ENCODE data around the gene TBCA. TPM values are rescaled to one million over a fixed set of nuclear protein-coding genes. Genes with fewer than 3 reads are reported as not detected.

The TBCA gene
- total and polyA plus RNA-seq, 2 of the 13 experiments (the other 11 are each of a cell fraction or from before 2014, with no cell fraction given) = 93.8 to 309 TPM

- no peak for TF ChIP-seq ZNF318 (CRISPR knock-in tag; IDR thresholded peaks at IDR 0.05)
- no peak for TF ChIP-seq ZNF30 (CRISPR knock-in tag; IDR thresholded peaks at IDR 0.05)
- TF ChIP-seq ARNT2 (CRISPR knock-in tag; IDR thresholded peaks at IDR 0.05; ENCODE audit: low read depth) = no peak
- no peak for TF ChIP-seq ZNF264 (CRISPR knock-in tag; IDR thresholded peaks at IDR 0.05)
These were observed 66.8 kb downstream of the TBCA start (continued) for GRCh38 chr5:77709340-77709739.

GRCh38 chr5:77707791-77708190, 68.3 kb downstream of the TBCA start:
- ChIA-PET CTCF (ENCODE audit: low intra/inter-chr PET ratio, low total read pairs) (no interaction called here), POLR2A (no interaction called here)
- no peaks in the 10 kb centered on the region for H3K9me3 ChIP-seq (ENCODE audit: low read length)
- no peaks in the 10 kb centered on the region for H3K4me1 ChIP-seq (ENCODE audit: insufficient read depth, low read length)
- H3K27me3 ChIP-seq (ENCODE audit: control insufficient read depth in 1 of 2, insufficient read depth in 2 of 2, low read length in 2 of 2) = no peaks in the 10 kb centered on the region
- intact Hi-C loops (cut with micrococcal nuclease; ENCODE audit: unreplicated experiment) (no loop called here), in situ Hi-C loops (cut with HindIII; ENCODE audit: extremely low pct_ligation_motif_present, low pct_unique_long_range_greater_than_20kb) (no loop called here)
- H3K4me2 ChIP-seq (ENCODE audit: low read depth, low read length) = no peak overlapping the region
- FAIRE-seq = no peak
- H3K79me2 ChIP-seq (ENCODE audit: insufficient read depth, low read length) = peaks cover 11% of the 10 kb centered on the region
- H3K9ac ChIP-seq (ENCODE audit: insufficient read depth, low read depth, low read length) = no peak overlapping the region
- no peak for ATAC-seq
- H3K4me3 ChIP-seq (replicated peaks in 1 of 3; ENCODE audit: insufficient read depth in 1 of 3, low read depth in 2 of 3, low read length in 3 of 3) = no peak overlapping the region
- H2AFZ ChIP-seq (ENCODE audit: low read length) = no peak overlapping the region
- no peak overlapping the region for H3K27ac ChIP-seq (ENCODE audit: extremely low read length, insufficient read depth, low read length)
- TF ChIP-seq SIX1 (CRISPR knock-in tag; IDR thresholded peaks at IDR 0.05; ENCODE audit: borderline replicate concordance) (no peak), GATA4 (IDR thresholded peaks at IDR 0.05; ENCODE audit: borderline replicate concordance, low read depth) (no peak), KDM5B (CRISPR knock-in tag; IDR thresholded peaks at IDR 0.05; ENCODE audit: borderline replicate concordance) (no peak), NCOR1 (IDR thresholded peaks at IDR 0.05; ENCODE audit: borderline replicate concordance, low read length) (no peak), EZH2 (conservative IDR thresholded peaks at IDR 0.05; ENCODE audit: low read depth, low read length) (no peak), ZNF782 (CRISPR knock-in tag; IDR thresholded peaks at IDR 0.05; ENCODE audit: borderline replicate concordance) (no peak), NFIB (CRISPR knock-in tag; IDR thresholded peaks at IDR 0.05; ENCODE audit: borderline replicate concordance) (no peak), SNAI1 (CRISPR knock-in tag; IDR thresholded peaks at IDR 0.05; ENCODE audit: borderline replicate concordance) (no peak), ZKSCAN8 (CRISPR knock-in tag; IDR thresholded peaks at IDR 0.05; ENCODE audit: borderline replicate concordance) (no peak)
- peak; percentile 2 for DNase-seq (ENCODE audit: low spot score)
- 98% methylated on average over 2 of the region's 2 CpGs for WGBS (ENCODE audit: low lambda C conversion rate)
- H4K20me1 ChIP-seq (ENCODE audit: insufficient read depth, low read length) = peaks cover 3% of the 10 kb centered on the region; the same call in 1 of the 2 replicates
- BruUV-seq (replicated peaks) = no TSS peak
- peaks cover 13 to 39% of the 10 kb centered on the region in 2 experiments for H3K36me3 ChIP-seq (replicated peaks in 1 of 2; ENCODE audit: control insufficient read depth in 1 of 2, insufficient read depth in 2 of 2, low read length in 2 of 2)

Measured in HepG2 (cell line).